Measurements from ENCODE around the gene FAAP20. TPM values are rescaled to one million over a fixed set of nuclear protein-coding genes. Genes with fewer than 3 reads are reported as not detected.
A peak's percentile ranks its signal among the peaks of the same experiment; 100 is the strongest.

The FAAP20 gene
- total RNA-seq, 1 experiment from 2014 or later, result 119 TPM

GRCh38 chr1:2189459-2190425 is 4.8 kb downstream of the FAAP20 start:
- H3K23me2 ChIP-seq (ENCODE audit: insufficient read length, low read depth, low read length, poor library complexity, severe bottlenecking), result peaks cover 5% of the 10 kb centered on the region
- H4K20me1 ChIP-seq (ENCODE audit: control insufficient read depth, insufficient read depth, insufficient read length), result no peaks in the 10 kb centered on the region
- H2BK12ac ChIP-seq (ENCODE audit: insufficient read length, low read depth, low read length), result no peak overlapping the region
- H3K4ac ChIP-seq (ENCODE audit: low read depth, low read length), result no peak overlapping the region
- no peak overlapping the region for H3K56ac ChIP-seq (ENCODE audit: insufficient read length, low read depth, low read length)
- TF ChIP-seq, protein P1, sequence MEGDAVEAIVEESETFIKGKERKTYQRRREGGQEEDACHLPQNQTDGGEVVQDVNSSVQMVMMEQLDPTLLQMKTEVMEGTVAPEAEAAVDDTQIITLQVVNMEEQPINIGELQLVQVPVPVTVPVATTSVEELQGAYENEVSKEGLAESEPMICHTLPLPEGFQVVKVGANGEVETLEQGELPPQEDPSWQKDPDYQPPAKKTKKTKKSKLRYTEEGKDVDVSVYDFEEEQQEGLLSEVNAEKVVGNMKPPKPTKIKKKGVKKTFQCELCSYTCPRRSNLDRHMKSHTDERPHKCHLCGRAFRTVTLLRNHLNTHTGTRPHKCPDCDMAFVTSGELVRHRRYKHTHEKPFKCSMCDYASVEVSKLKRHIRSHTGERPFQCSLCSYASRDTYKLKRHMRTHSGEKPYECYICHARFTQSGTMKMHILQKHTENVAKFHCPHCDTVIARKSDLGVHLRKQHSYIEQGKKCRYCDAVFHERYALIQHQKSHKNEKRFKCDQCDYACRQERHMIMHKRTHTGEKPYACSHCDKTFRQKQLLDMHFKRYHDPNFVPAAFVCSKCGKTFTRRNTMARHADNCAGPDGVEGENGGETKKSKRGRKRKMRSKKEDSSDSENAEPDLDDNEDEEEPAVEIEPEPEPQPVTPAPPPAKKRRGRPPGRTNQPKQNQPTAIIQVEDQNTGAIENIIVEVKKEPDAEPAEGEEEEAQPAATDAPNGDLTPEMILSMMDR (conservative IDR thresholded peaks at IDR 0.05), result no peak
- peak; percentile 96 for DNase-seq
- no peaks in the 10 kb centered on the region for H3K4me1 ChIP-seq (ENCODE audit: insufficient read depth, low read length)
- peaks cover 10 to 24% (median 22%) of the 10 kb centered on the region in 3 experiments; a peak in 6 of 7 replicates for H3K36me3 Mint-ChIP-seq (ENCODE audit: insufficient read depth in 1 of 3, low read depth in 3 of 3)
- no peak overlapping the region for H4K8ac ChIP-seq (replicated peaks; ENCODE audit: insufficient read length, low read depth, low read length)
- H3K9me3 Mint-ChIP-seq, result no peaks in the 10 kb centered on the region
- peak overlapping the region; percentile 52 for H3K18ac ChIP-seq (ENCODE audit: insufficient read length, low read depth, low read length)
- H3K79me1 ChIP-seq (ENCODE audit: insufficient read depth, low read depth, low read length, poor library complexity, severe bottlenecking), result no peaks in the 10 kb centered on the region
- H3K9ac ChIP-seq (ENCODE audit: extremely low read depth, insufficient read length, low read length), result no peak overlapping the region
- no peaks in the 10 kb centered on the region for H3K27me3 ChIP-seq (ENCODE audit: insufficient read depth, low read length)
- no peak overlapping the region for H2BK120ac ChIP-seq (ENCODE audit: low read depth, low read length, poor library complexity, severe bottlenecking)
- H3T11ph ChIP-seq (ENCODE audit: low read length), result no peak overlapping the region
- H2BK5ac ChIP-seq (ENCODE audit: insufficient read length, low read length), result no peak overlapping the region
- H3K23ac ChIP-seq (ENCODE audit: insufficient read length, low read depth, low read length), result no peak overlapping the region
- WGBS (ENCODE audit: extremely low coverage, insufficient read length, low lambda C conversion rate), result no CpG with 5 or more reads among the region's 65 CpGs
- H4K91ac ChIP-seq (ENCODE audit: insufficient read length, low read depth, low read length), result no peak overlapping the region
- no peak overlapping the region for H2AFZ ChIP-seq (ENCODE audit: low read length)
- no peak overlapping the region for H2BK15ac ChIP-seq (ENCODE audit: low read depth, low read length)
- peaks cover 10 to 12% of the 10 kb centered on the region in 2 experiments; a peak in 3 of 4 replicates for H3K4me1 Mint-ChIP-seq
- no peak overlapping the region for H3K14ac ChIP-seq (ENCODE audit: insufficient read depth, low read length)
- no peak overlapping the region for H3K27ac ChIP-seq (ENCODE audit: insufficient read length, low read depth, low read length)
- peak overlapping the region; percentile 54 to 70 for H3K4me3 Mint-ChIP-seq
- H3K79me2 ChIP-seq (ENCODE audit: insufficient read depth, low read length), result no peaks in the 10 kb centered on the region; the same call in 1 of the 2 replicates
- peak overlapping the region; percentile 23 for H3K4me2 ChIP-seq (ENCODE audit: insufficient read depth, insufficient read length, low read length)
- no peaks in the 10 kb centered on the region for H3K9me3 ChIP-seq (ENCODE audit: control insufficient read depth, low read depth, low read length)
- peak overlapping the region; percentile 76 to 88 (median 88); a peak in 5 of 7 replicates for H3K27ac Mint-ChIP-seq
- no peak overlapping the region for H2BK20ac ChIP-seq (ENCODE audit: low read depth, low read length, poor library complexity, severe bottlenecking)
- no peak overlapping the region for H2AK5ac ChIP-seq (ENCODE audit: insufficient read length, low read length)
- no peak overlapping the region for H4K5ac ChIP-seq (ENCODE audit: insufficient read length, low read depth, low read length)
- H3K27me3 Mint-ChIP-seq (ENCODE audit: low read depth), result no peaks in the 10 kb centered on the region

Measured in H9 (cell line).